ENCODE measurements around the gene CST3.

Gene CST3

GRCh38 chr20:23595941-23596340 is 41.8 kb downstream of the CST3 start:
- no peak for FAIRE-seq

- no peak for FAIRE-seq
Observed at GRCh38 chr20:23588434-23589403, 49.0 kb downstream of the CST3 start.

- no peak for FAIRE-seq
Observed at GRCh38 chr20:23587631-23588030, 50.1 kb downstream of the CST3 start.

GRCh38 chr20:23586735-23587525 is 50.8 kb downstream of the CST3 start:
- no peak for FAIRE-seq

GRCh38 chr20:23585808-23586734 is 51.7 kb downstream of the CST3 start:
- no peak for FAIRE-seq

- FAIRE-seq, result no peak
Observed at GRCh38 chr20:23585449-23585807, 52.3 kb downstream of the CST3 start.

GRCh38 chr20:23584434-23585199 is 53.1 kb downstream of the CST3 start:
- FAIRE-seq, result no peak

Measured in G401.6 (cell line).